Activated CD4-positive, alpha-beta T cell treated with anti-CD3 and anti-CD28 coated beads, Interleukin-2, amount 50 U/mL, for 16 hours (primary cell): ENCODE measurements around the gene LARP4B.

Experiments used
- DNase-seq: peaks from one replicate; pipeline ENCODE4 v3.0.0-alpha.2; 2020

The LARP4B gene

GRCh38 chr10:865924-866576 lies 65.5 kb downstream of the LARP4B start:
- no peak for DNase-seq

GRCh38 chr10:865257-865656 lies 66.2 kb downstream of the LARP4B start:
- no peak for DNase-seq

- DNase-seq = no peak
These were observed 71.0 kb downstream of the LARP4B start for GRCh38 chr10:860519-860918.

- no peak for DNase-seq
These were observed 74.9 kb downstream of the LARP4B start for GRCh38 chr10:856416-857157.

- no peak for DNase-seq
These were observed 75.8 kb downstream of the LARP4B start for GRCh38 chr10:855671-856070.

GRCh38 chr10:855079-855478 lies 76.4 kb downstream of the LARP4B start:
- DNase-seq = no peak

- DNase-seq = no peak
These were observed 78.5 kb downstream of the LARP4B start for GRCh38 chr10:853017-853416.

GRCh38 chr10:852386-852785 lies 79.1 kb downstream of the LARP4B start:
- DNase-seq = no peak

GRCh38 chr10:851901-852300 lies 79.6 kb downstream of the LARP4B start:
- no peak for DNase-seq

- DNase-seq = no peak
These were observed 81.4 kb downstream of the LARP4B start for GRCh38 chr10:850093-850492.

GRCh38 chr10:847868-848267 lies 83.6 kb downstream of the LARP4B start:
- DNase-seq = no peak

- DNase-seq = no peak
These were observed 85.3 kb downstream of the LARP4B start for GRCh38 chr10:846126-846685.

GRCh38 chr10:845526-845925 lies 86.0 kb downstream of the LARP4B start:
- no peak for DNase-seq

- no peak for DNase-seq
These were observed 87.0 kb downstream of the LARP4B start for GRCh38 chr10:844552-844951.

- no peak for DNase-seq
These were observed 87.8 kb downstream of the LARP4B start for GRCh38 chr10:843703-844102.

GRCh38 chr10:842795-843194 lies 88.7 kb downstream of the LARP4B start:
- DNase-seq = no peak

- no peak for DNase-seq
These were observed 90.0 kb downstream of the LARP4B start for GRCh38 chr10:841535-841934.

- no peak for DNase-seq
These were observed 91.8 kb downstream of the LARP4B start for GRCh38 chr10:839550-840205.

GRCh38 chr10:836782-837181 lies 94.7 kb downstream of the LARP4B start:
- DNase-seq = no peak

GRCh38 chr10:834493-834892 lies 97.0 kb downstream of the LARP4B start:
- no peak for DNase-seq

- no peak for DNase-seq
These were observed 102.3 kb downstream of the LARP4B start for GRCh38 chr10:829241-829640.

- DNase-seq = no peak
These were observed 103.3 kb downstream of the LARP4B start for GRCh38 chr10:828191-828590.

GRCh38 chr10:824946-825345 lies 106.6 kb downstream of the LARP4B start:
- no peak for DNase-seq

- no peak for DNase-seq
These were observed 107.0 kb downstream of the LARP4B start for GRCh38 chr10:824497-824896.
